HG02642 (cell line): ENCODE results near the gene SLC31A1.

Experiments
- ATAC-seq: cut with Tn5 transposase; IDR thresholded peaks from one replicate; pipeline ENCODE4 v1.9.1; 2021; ENCODE audit warnings: mild to moderate bottlenecking; ENCODE audit not compliant: unreplicated experiment, poor library complexity

SLC31A1 gene

GRCh38 chr9:113221003-113221799 is at the start of gene SLC31A1, which contains the start of gene FKBP15:
Gene SLC31A1 (plus strand): TSS chr9:113221544. CDS start chr9:113256149, 34,605 bp downstream.
Gene FKBP15 (minus strand): TSS chr9:113221277. CDS start chr9:113221243, 34 bp downstream.
- peak; percentile 93 for ATAC-seq

GRCh38 chr9:113173341-113173740 is 48.0 kb upstream of the SLC31A1 start:
- no peak for ATAC-seq

- ATAC-seq, result no peak
Observed at GRCh38 chr9:113176803-113177202, 44.5 kb upstream of the SLC31A1 start.

GRCh38 chr9:113177251-113177650 is 44.1 kb upstream of the SLC31A1 start:
- no peak for ATAC-seq

GRCh38 chr9:113178087-113178486 is 43.3 kb upstream of the SLC31A1 start:
- no peak for ATAC-seq

GRCh38 chr9:113179839-113180238 is 41.5 kb upstream of the SLC31A1 start:
- no peak for ATAC-seq

- ATAC-seq, result no peak
Observed at GRCh38 chr9:113181165-113181564, 40.2 kb upstream of the SLC31A1 start.

GRCh38 chr9:113183956-113184488 is 37.3 kb upstream of the SLC31A1 start:
- no peak for ATAC-seq

- no peak for ATAC-seq
Observed at GRCh38 chr9:113184539-113184938, 36.8 kb upstream of the SLC31A1 start.

- no peak for ATAC-seq
Observed at GRCh38 chr9:113185271-113185670, 36.1 kb upstream of the SLC31A1 start.

GRCh38 chr9:113186137-113186755 is 35.1 kb upstream of the SLC31A1 start:
- no peak for ATAC-seq

- no peak for ATAC-seq
Observed at GRCh38 chr9:113187929-113188595, 33.3 kb upstream of the SLC31A1 start.

GRCh38 chr9:113192455-113192854 is 28.9 kb upstream of the SLC31A1 start:
- no peak for ATAC-seq

- ATAC-seq, result no peak
Observed at GRCh38 chr9:113199683-113200329, 21.5 kb upstream of the SLC31A1 start.

GRCh38 chr9:113205432-113205831 is 15.9 kb upstream of the SLC31A1 start:
- ATAC-seq, result no peak

GRCh38 chr9:113205861-113206260 is 15.5 kb upstream of the SLC31A1 start:
- ATAC-seq, result no peak

GRCh38 chr9:113210815-113211214 is 10.5 kb upstream of the SLC31A1 start:
- no peak for ATAC-seq

- no peak for ATAC-seq
Observed at GRCh38 chr9:113215132-113215531, 6.2 kb upstream of the SLC31A1 start.

GRCh38 chr9:113216406-113216805 is 4.9 kb upstream of the SLC31A1 start:
- no peak for ATAC-seq

- peak; percentile 24 for ATAC-seq
Observed at GRCh38 chr9:113219186-113219936, 2.0 kb upstream of the SLC31A1 start.
